Pancreas (tissue), 10 donors: Measurements from ENCODE around the gene MYO7A. TPM values are rescaled to one million over a fixed set of nuclear protein-coding genes. Genes with fewer than 3 reads are reported as not detected.

Experiments
- ATAC-seq, 4 donors: fragments of 200-7000 bp; cut with Tn5 transposase; one replicate each; pipeline versions ENCODE4 v1.8.0 to v1.9.1; 2020; ENCODE audit warnings: mild to moderate bottlenecking in 4 of 4, moderate library complexity in 4 of 4
- DNase-seq, 6 donors: peaks; one replicate each; pipeline ENCODE4 v3.0.0-alpha.2; 2020
- FAIRE-seq: peaks from 2 replicates; lab custom pipeline; 2012; peaks lifted over from hg19 to GRCh38; lab: Jason Lieb, UNC
- H3K27ac ChIP-seq, 4 donors: fragments of 200-600 bp; sonication (generic); 1 replicate in 3 of 4; 2 replicates in 1 of 4; pipeline versions ENCODE4 v1.5.0 to v1.8.0; 2020
- H3K27me3 ChIP-seq, 4 donors: fragments of 200-600 bp; one replicate each; pipeline ENCODE4 v1.8.0; 2021
- H3K36me3 ChIP-seq, 3 donors: fragments of 200-600 bp; sonication (generic) in 1 of 3; one replicate each; pipeline versions ENCODE4 v1.5.0 to v1.8.0; 2020 to 2021
- H3K4me1 ChIP-seq, 3 donors: fragments of 200-600 bp; one replicate each; pipeline ENCODE4 v1.8.0; 2021
- H3K4me3 ChIP-seq, 4 donors: fragments of 200-600 bp; sonication (generic) in 2 of 4; one replicate each; pipeline versions ENCODE4 v1.5.0 to v1.8.0; 2020 to 2021
- H3K9me3 ChIP-seq, 4 donors: fragments of 200-600 bp; one replicate each; pipeline ENCODE4 v1.8.0; 2021
- CTCF ChIP-seq, 4 donors: fragments of 200-600 bp; sonication (generic) in 3 of 4; IDR thresholded peaks; one replicate each; pipeline versions ENCODE4 v1.5.0 to v1.8.0; 2021; ENCODE audit warnings: antibody characterized with exemption in 4 of 4
- WGBS, 2 donors: extraction: QIAGEN DNeasy Blood & Tissue Kit; methylation state at CpG; one replicate each; pipeline ENCODE4 v1.1.7; 2013; 5-methylcytosine and 5-hydroxymethylcytosine counted together
- intact Hi-C, 3 donors: fragments of 100-400 bp; cut with DNase I; formaldehyde crosslinking; loops; one replicate each; pipeline versions ENCODE4 v1.11.1 to v1.14.2; 2022
- polyA plus RNA-seq, 2 donors: library from polyadenylated mRNA; stranded (reverse); fragments of 200-250 nt; gene quantifications; one replicate each; pipeline ENCODE4 v1.2.3, GENCODE V29; 2013
- total RNA-seq, 6 donors: library from RNA; stranded (reverse); fragmentation: NEBNext Ultra II Directional in 4 of 6; extraction: Animal tissue kit (Norgen Biotek cat#: 25700) in 4 of 6; gene quantifications; one replicate each; pipeline versions ENCODE4 v1.2.1 to v1.2.4, GENCODE V29; 2021 to 2023
- donor health status: healthy with polysubstance abuse.
- donor health status: DM: no; HTN: no; CAD: no; lungs with moderate emphysema.
- donor health status: DM: no; HTN: no; CAD: no.
- donor health status: control.
- donor health status: control.
- donor health status: Bipolar disorder and iron deficiency.
- donor health status: DM: yes; HTN: yes; CAD: no.
- donor health status: DM: no; HTN: no; CAD: no.
- donor health status: DM: no; HTN: no; CAD: no.
- donor health status: DM: yes; HTN: yes; CAD: no.

MYO7A gene
- total and polyA plus RNA-seq, 8 donors = 3.8 to 13.3 (median 7.1) TPM

GRCh38 chr11:77102246-77103210, 25.5 kb upstream of the MYO7A start, which contains the start of gene OMP:
Gene OMP, plus strand, starts transcription at chr11:77102840. Its CDS starts 0 bp downstream, at chr11:77102840.
- Histone ChIP-seq H3K27ac (no peak within 1 kb of the TSS), H3K27me3 (no peaks in the 10 kb centered on the region), H3K9me3 (no peaks in the 10 kb centered on the region), H3K4me1 (peaks cover 0 to 17% (median 0%) of the 10 kb centered on the region in 3 donors), H3K36me3 (no peaks in the 10 kb centered on the region), H3K4me3 (no peak within 1 kb of the TSS)
- WGBS, 2 donors = 90 to 92% methylated on average over 37 of the region's 37 CpGs
- no peak for TF ChIP-seq CTCF (IDR thresholded peaks at IDR 0.05)
- no peak for ATAC-seq
- peak in 3 of 6 donors; percentile 21 to 56 (median 51) for DNase-seq
- FAIRE-seq = no peak
- intact Hi-C loops = no loop called here

GRCh38 chr11:77103319-77103718, 24.7 kb upstream of the MYO7A start:
- DNase-seq (peak in 1 of 6 donors; percentile 7), FAIRE-seq (no peak), ATAC-seq (no peak)
- intact Hi-C loops = no loop called here
- no peak for TF ChIP-seq CTCF (IDR thresholded peaks at IDR 0.05)
- 84 to 86% methylated on average over 2 of the region's 2 CpGs for WGBS, 2 donors
- Histone ChIP-seq H3K9me3 (no peaks in the 10 kb centered on the region), H3K4me1 (peaks cover 0 to 24% (median 0%) of the 10 kb centered on the region in 3 donors), H3K27ac (no peak overlapping the region), H3K4me3 (no peak overlapping the region), H3K36me3 (no peaks in the 10 kb centered on the region), H3K27me3 (no peaks in the 10 kb centered on the region)

- no peaks in the 10 kb centered on the region for H3K36me3 ChIP-seq
- WGBS, 2 donors = 90 to 95% methylated on average over 8 of the region's 8 CpGs
- intact Hi-C loops = no loop called here
- FAIRE-seq (no peak), DNase-seq (no peak), ATAC-seq (no peak)
- no peak overlapping the region for H3K4me3 ChIP-seq
- no peak overlapping the region for H3K27ac ChIP-seq
- no peaks in the 10 kb centered on the region for H3K9me3 ChIP-seq
- no peak for TF ChIP-seq CTCF (IDR thresholded peaks at IDR 0.05)
- H3K4me1 ChIP-seq = peaks cover 0 to 24% (median 0%) of the 10 kb centered on the region in 3 donors
- no peaks in the 10 kb centered on the region for H3K27me3 ChIP-seq
These were observed 23.3 kb upstream of the MYO7A start for GRCh38 chr11:77104727-77105126.

- no peak overlapping the region for H3K4me3 ChIP-seq
- H3K27me3 ChIP-seq = no peaks in the 10 kb centered on the region
- H3K4me1 ChIP-seq = peaks cover 0 to 24% (median 0%) of the 10 kb centered on the region in 3 donors
- peak; percentile 63 to 78 (median 74) for ATAC-seq
- TF ChIP-seq CTCF (IDR thresholded peaks at IDR 0.05) = no peak
- peak overlapping the region in 1 of 4 donors; percentile 23 for H3K27ac ChIP-seq
- no peaks in the 10 kb centered on the region for H3K36me3 ChIP-seq
- WGBS, 2 donors = 55 to 57% methylated on average over 7 of the region's 7 CpGs
- intact Hi-C loops = no loop called here
- H3K9me3 ChIP-seq = no peaks in the 10 kb centered on the region
- peak in 4 of 6 donors; percentile 50 to 71 (median 64) for DNase-seq
- FAIRE-seq = no peak
These were observed 21.7 kb upstream of the MYO7A start for GRCh38 chr11:77106321-77106720.
